Trophoblast cell (in vitro differentiated cells and primary cell): ENCODE results near the gene NKD1.

Experiments used
- DNase-seq, 2 donors: peaks; one replicate each; pipeline ENCODE4 v3.0.0-alpha.2; 2016
- H2AFZ ChIP-seq: 2 replicates; pipeline ENCODE4 v1.6.1; 2013; ENCODE audit warnings: low read length, moderate library complexity, mild to moderate bottlenecking; ENCODE audit not compliant: insufficient read depth, poor library complexity
- H2AK5ac ChIP-seq: 2 replicates; pipeline ENCODE4 v1.6.1; 2013; ENCODE audit warnings: mild to moderate bottlenecking, low read length
- H2BK120ac ChIP-seq: 2 replicates; pipeline ENCODE4 v1.6.1; 2013; ENCODE audit warnings: low read length, mild to moderate bottlenecking, moderate library complexity; ENCODE audit not compliant: insufficient read depth, poor library complexity
- H2BK12ac ChIP-seq: 2 replicates; pipeline ENCODE4 v1.6.1; 2013; ENCODE audit warnings: mild to moderate bottlenecking, low read length, moderate library complexity
- H2BK5ac ChIP-seq: 2 replicates; pipeline ENCODE4 v1.6.1; 2013; ENCODE audit warnings: low read length, low read depth, moderate library complexity, mild to moderate bottlenecking; ENCODE audit not compliant: poor library complexity
- H3K14ac ChIP-seq: 2 replicates; pipeline ENCODE4 v1.6.1; 2013; ENCODE audit warnings: mild to moderate bottlenecking, low read length
- H3K18ac ChIP-seq: 2 replicates; pipeline ENCODE4 v1.6.1; 2013; ENCODE audit warnings: mild to moderate bottlenecking, low read length
- H3K23ac ChIP-seq: 2 replicates; pipeline ENCODE4 v1.6.1; 2013; ENCODE audit warnings: low read length
- H3K27ac ChIP-seq: 2 replicates; pipeline ENCODE4 v1.5.1; 2013; ENCODE audit warnings: low read depth, mild to moderate bottlenecking, inconsistent platforms, low read length, moderate library complexity
- H3K27me3 ChIP-seq: 2 replicates; pipeline ENCODE4 v1.6.1; 2013; ENCODE audit warnings: inconsistent platforms, mild to moderate bottlenecking, low read length, moderate library complexity; ENCODE audit not compliant: insufficient read depth
- H3K36me3 ChIP-seq, 2 experiments: 1 replicate in 1 of 2; 2 replicates in 1 of 2; pipeline ENCODE4 v1.6.1; 2013; ENCODE audit warnings: low read length in 2 of 2, mild to moderate bottlenecking in 2 of 2, moderate library complexity in 1 of 2; ENCODE audit not compliant: insufficient read depth in 2 of 2, control insufficient read depth in 1 of 2
- H3K4ac ChIP-seq: 2 replicates; pipeline ENCODE4 v1.6.1; 2013; ENCODE audit warnings: low read depth, mild to moderate bottlenecking, low read length, moderate library complexity
- H3K4me1 ChIP-seq, 2 experiments: 1 replicate in 1 of 2; 2 replicates in 1 of 2; pipeline ENCODE4 v1.6.1; 2013; ENCODE audit warnings: low read length in 2 of 2, mild to moderate bottlenecking in 2 of 2, moderate library complexity in 1 of 2; ENCODE audit not compliant: insufficient read depth in 2 of 2, control insufficient read depth in 1 of 2
- H3K4me2 ChIP-seq: 2 replicates; pipeline ENCODE4 v1.6.1; 2013; ENCODE audit warnings: inconsistent platforms, mild to moderate bottlenecking, low read length, moderate library complexity
- H3K4me3 ChIP-seq: 2 replicates; pipeline ENCODE4 v1.5.1; 2013; ENCODE audit warnings: mild to moderate bottlenecking, low read depth, low read length, inconsistent platforms
- H3K79me1 ChIP-seq: one replicate; pipeline ENCODE4 v1.6.1; 2013; ENCODE audit warnings: low read length
- H3K79me2 ChIP-seq: 2 replicates; pipeline ENCODE4 v1.6.1; 2013; ENCODE audit warnings: low read length, mild to moderate bottlenecking; ENCODE audit not compliant: control insufficient read depth, insufficient read depth, poor library complexity
- H3K9ac ChIP-seq: 2 replicates; pipeline ENCODE4 v1.6.1; 2013; ENCODE audit warnings: mild to moderate bottlenecking, low read length
- H3K9me3 ChIP-seq: 2 replicates; pipeline ENCODE4 v1.6.1; 2013; ENCODE audit warnings: low read depth, mild to moderate bottlenecking, control low read depth, inconsistent platforms, low read length; ENCODE audit not compliant: insufficient read depth
- H4K12ac ChIP-seq: 2 replicates; pipeline ENCODE4 v1.6.1; 2013; ENCODE audit warnings: low read depth, mild to moderate bottlenecking, low read length, moderate library complexity
- H4K8ac ChIP-seq: 2 replicates; pipeline ENCODE4 v1.6.1; 2013; ENCODE audit warnings: low read depth, mild to moderate bottlenecking, low read length, moderate library complexity
- H4K91ac ChIP-seq: one replicate; pipeline ENCODE4 v1.6.1; 2013; ENCODE audit warnings: low read depth, mild to moderate bottlenecking, low read length, moderate library complexity
- WGBS: extraction: QIAGEN DNeasy Blood & Tissue Kit; methylation state at CpG from one replicate; pipeline ENCODE4 v1.1.7; 2013; ENCODE audit warnings: missing lambda C conversion rate; ENCODE audit not compliant: insufficient read length, insufficient coverage; ENCODE audit errors: extremely low coverage; 5-methylcytosine and 5-hydroxymethylcytosine counted together

Gene NKD1

DNA sequence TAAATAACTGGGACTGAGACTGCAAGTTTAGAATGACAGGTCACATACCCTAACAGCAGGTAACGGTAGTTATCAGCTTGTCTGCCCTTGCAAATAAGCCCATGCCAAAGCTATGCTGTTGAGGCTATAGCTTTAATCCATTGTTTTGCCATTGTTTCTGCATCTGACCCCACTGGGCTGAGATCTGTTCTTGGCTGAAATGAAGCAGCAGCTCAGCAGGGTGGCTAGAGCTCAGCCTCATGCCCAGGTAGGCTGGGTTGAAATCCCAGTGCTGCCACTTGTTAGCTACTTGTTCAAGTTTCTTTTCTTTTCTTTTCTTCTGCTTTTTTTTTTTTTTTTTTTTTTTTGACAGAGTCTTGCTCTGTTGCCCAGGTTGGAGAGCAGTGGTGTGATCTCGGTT, 40.1 kb downstream of the NKD1 start:
- Histone ChIP-seq H2AK5ac (no peak overlapping the region), H3K4me1 (peaks cover 2 to 4% of the 10 kb centered on the region in 2 experiments), H3K23ac (no peak overlapping the region), H3K18ac (no peak overlapping the region), H3K9ac (no peak overlapping the region), H3K79me1 (no peaks in the 10 kb centered on the region), H3K14ac (no peak overlapping the region), H3K27me3 (no peaks in the 10 kb centered on the region), H3K79me2 (no peaks in the 10 kb centered on the region), H3K4me3 (no peak overlapping the region), H4K91ac (no peak overlapping the region), H4K12ac (no peak overlapping the region), H4K8ac (no peak overlapping the region), H2BK12ac (no peak overlapping the region), H3K36me3 (no peaks in the 10 kb centered on the region), H3K27ac (no peak overlapping the region), H2BK120ac (no peak overlapping the region), H2BK5ac (no peak overlapping the region), H3K4me2 (no peak overlapping the region), H3K4ac (no peak overlapping the region), H3K9me3 (no peaks in the 10 kb centered on the region), H2AFZ (no peak overlapping the region)
- DNase-seq, result no peak
- WGBS, result no CpG with 5 or more reads among the region's 2 CpGs

DNA sequence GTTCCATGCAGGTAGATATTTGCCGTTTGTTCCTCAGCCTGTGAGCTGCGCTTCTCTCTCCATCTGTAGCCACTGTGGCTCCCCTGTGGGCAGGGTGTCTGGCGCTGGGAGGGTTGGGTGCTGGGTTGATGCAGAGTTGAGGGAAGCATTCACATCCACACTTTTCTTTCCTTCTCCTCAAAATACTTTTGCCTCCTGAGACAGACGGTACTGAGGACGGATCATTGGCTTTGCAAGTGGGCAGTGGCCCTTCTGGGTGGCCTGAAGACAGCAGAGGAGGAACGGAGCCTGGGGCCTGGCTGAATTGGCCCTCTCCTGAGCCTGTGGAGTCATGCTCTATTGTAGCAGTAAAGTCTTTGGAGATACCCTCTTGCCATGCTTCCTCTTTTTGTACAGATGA, 43.0 kb downstream of the NKD1 start:
- no peak overlapping the region for H3K14ac ChIP-seq
- no peak for DNase-seq
- no peak overlapping the region for H2BK12ac ChIP-seq
- H2AFZ ChIP-seq, result no peak overlapping the region
- no peak overlapping the region for H2BK5ac ChIP-seq
- no peak overlapping the region for H3K23ac ChIP-seq
- peaks cover 3% of the 10 kb centered on the region for H3K9me3 ChIP-seq
- H3K9ac ChIP-seq, result no peak overlapping the region
- no peak overlapping the region for H3K4ac ChIP-seq
- no peak overlapping the region for H3K18ac ChIP-seq
- no peaks in the 10 kb centered on the region for H3K27me3 ChIP-seq
- no peak overlapping the region for H3K27ac ChIP-seq
- H4K91ac ChIP-seq, result no peak overlapping the region
- H3K4me2 ChIP-seq, result no peak overlapping the region
- H3K79me2 ChIP-seq, result no peaks in the 10 kb centered on the region
- H4K12ac ChIP-seq, result no peak overlapping the region
- no peaks in the 10 kb centered on the region for H3K79me1 ChIP-seq
- no CpG with 5 or more reads among the region's 6 CpGs for WGBS
- no peak overlapping the region for H3K4me3 ChIP-seq
- no peak overlapping the region for H2AK5ac ChIP-seq
- no peak overlapping the region for H4K8ac ChIP-seq
- H3K4me1 ChIP-seq, result peaks cover 3 to 6% of the 10 kb centered on the region in 2 experiments
- no peaks in the 10 kb centered on the region for H3K36me3 ChIP-seq
- H2BK120ac ChIP-seq, result no peak overlapping the region

DNA sequence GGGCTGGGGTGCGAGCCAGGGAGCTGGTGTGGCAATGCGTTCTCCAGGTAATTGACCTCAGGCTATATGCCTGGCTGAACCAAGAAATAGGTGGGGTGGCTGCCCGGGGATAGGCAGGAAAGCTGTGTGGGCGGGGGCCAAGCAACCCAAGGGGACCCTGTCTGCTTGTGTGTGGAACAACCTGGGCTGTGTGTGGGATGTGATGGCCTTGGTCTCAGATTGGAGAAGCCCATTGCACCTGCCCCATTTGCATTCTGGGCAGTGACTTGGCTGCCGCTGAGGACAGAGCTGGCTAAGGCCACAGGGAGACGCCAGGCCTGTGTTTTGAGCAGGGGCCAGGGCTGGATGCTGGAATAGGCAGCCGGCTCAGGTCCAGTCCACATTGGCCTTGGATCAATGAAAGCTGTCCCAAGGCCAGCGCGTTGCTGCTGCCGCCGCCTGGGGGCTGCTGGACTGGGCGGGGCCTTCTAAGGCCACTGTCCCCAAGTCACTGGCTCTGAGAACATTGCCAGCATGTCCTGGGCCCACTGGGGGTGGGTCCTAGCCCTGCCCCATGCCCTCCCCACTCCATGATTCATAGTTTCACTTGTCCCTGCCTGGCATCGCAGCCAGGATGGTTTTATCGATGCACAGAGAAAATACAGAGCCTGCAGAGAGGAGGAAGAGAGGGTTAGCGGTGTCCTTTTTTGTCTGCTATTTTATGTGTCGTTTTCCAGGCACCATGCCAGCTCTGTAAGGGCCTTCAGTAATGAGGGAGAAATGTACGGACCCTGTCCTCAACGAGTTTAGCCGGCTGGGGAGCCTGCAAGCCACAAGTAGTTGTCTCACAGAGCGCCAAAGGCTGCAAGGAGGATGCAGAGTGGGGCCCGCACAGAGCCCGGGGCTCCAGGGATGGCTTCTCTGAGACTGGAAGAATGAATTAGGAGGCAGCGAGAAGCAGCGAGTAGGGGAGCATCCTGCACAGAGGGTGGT, 43.9 kb downstream of the NKD1 start:
- H3K14ac ChIP-seq, result no peak overlapping the region
- H2AFZ ChIP-seq, result no peak overlapping the region
- no peak overlapping the region for H4K12ac ChIP-seq
- no peak overlapping the region for H3K4me2 ChIP-seq
- no peak for DNase-seq
- H3K4me1 ChIP-seq, result peaks cover 3 to 6% of the 10 kb centered on the region in 2 experiments
- H3K9me3 ChIP-seq, result peaks cover 3% of the 10 kb centered on the region
- H2BK120ac ChIP-seq, result no peak overlapping the region
- H2BK5ac ChIP-seq, result no peak overlapping the region
- no peak overlapping the region for H2AK5ac ChIP-seq
- no peak overlapping the region for H3K27ac ChIP-seq
- no peak overlapping the region for H3K23ac ChIP-seq
- no peak overlapping the region for H4K8ac ChIP-seq
- no peaks in the 10 kb centered on the region for H3K36me3 ChIP-seq
- no peak overlapping the region for H2BK12ac ChIP-seq
- H3K18ac ChIP-seq, result no peak overlapping the region
- no peak overlapping the region for H3K9ac ChIP-seq
- H3K4ac ChIP-seq, result no peak overlapping the region
- H3K27me3 ChIP-seq, result no peaks in the 10 kb centered on the region
- no CpG with 5 or more reads among the region's 24 CpGs for WGBS
- H3K79me1 ChIP-seq, result no peaks in the 10 kb centered on the region
- no peak overlapping the region for H4K91ac ChIP-seq
- no peak overlapping the region for H3K4me3 ChIP-seq
- no peaks in the 10 kb centered on the region for H3K79me2 ChIP-seq

DNA sequence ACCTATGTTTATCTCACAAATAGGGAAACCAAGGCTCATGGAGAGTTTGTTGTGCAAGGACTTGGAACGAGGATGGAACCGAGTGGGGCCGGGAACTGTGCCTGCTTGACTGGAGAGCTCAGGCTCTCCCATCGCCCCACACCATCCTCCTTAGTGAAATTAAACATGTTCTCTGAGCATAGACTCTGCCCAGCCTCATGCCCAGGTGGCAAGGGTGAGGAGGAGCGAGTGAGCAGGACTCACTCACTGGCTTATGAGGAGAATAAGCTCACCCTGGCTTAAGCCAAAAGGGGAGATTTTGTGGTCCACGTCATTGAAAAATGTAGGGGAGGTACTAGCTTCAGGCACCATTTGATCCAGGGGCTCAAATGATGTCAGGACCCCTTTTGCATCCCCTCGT, 44.8 kb downstream of the NKD1 start:
- Histone ChIP-seq H4K91ac (no peak overlapping the region), H3K18ac (no peak overlapping the region), H4K12ac (no peak overlapping the region), H2AK5ac (no peak overlapping the region), H2BK12ac (no peak overlapping the region), H3K36me3 (no peaks in the 10 kb centered on the region), H3K79me2 (no peaks in the 10 kb centered on the region), H3K4ac (no peak overlapping the region), H3K4me2 (no peak overlapping the region), H2AFZ (no peak overlapping the region), H3K9ac (no peak overlapping the region), H3K14ac (no peak overlapping the region), H3K27ac (no peak overlapping the region), H2BK5ac (no peak overlapping the region), H3K23ac (no peak overlapping the region), H3K79me1 (no peaks in the 10 kb centered on the region), H3K4me1 (peaks cover 3 to 6% of the 10 kb centered on the region in 2 experiments), H3K27me3 (no peaks in the 10 kb centered on the region), H3K9me3 (peaks cover 3% of the 10 kb centered on the region), H3K4me3 (no peak overlapping the region), H4K8ac (no peak overlapping the region), H2BK120ac (no peak overlapping the region)
- no CpG with 5 or more reads among the region's 7 CpGs for WGBS
- DNase-seq, result no peak
